HEK293T (cell line): ENCODE measurements around the gene PAX2.

ENCODE experiments used
- ARNT ChIP-seq: fragments of 450-650 bp; IDR thresholded peaks from 2 replicates; pipeline ENCODE4 v1.6.1; 2017; ENCODE audit warnings: mild to moderate bottlenecking
- ELF4 ChIP-seq: fragments of 450-650 bp; IDR thresholded peaks from 2 replicates; pipeline ENCODE4 v1.6.1; 2017; ENCODE audit warnings: antibody characterized with exemption
- FOXA1 ChIP-seq: fragments of 450-650 bp; IDR thresholded peaks from 2 replicates; pipeline ENCODE4 v1.6.1; 2016; ENCODE audit warnings: mild to moderate bottlenecking
- FOXM1 ChIP-seq: fragments of 450-650 bp; IDR thresholded peaks from 2 replicates; pipeline ENCODE4 v1.6.1; 2017; ENCODE audit warnings: mild to moderate bottlenecking, borderline replicate concordance
- HDGF ChIP-seq: fragments of 450-650 bp; IDR thresholded peaks from 2 replicates; pipeline ENCODE4 v1.6.1; 2017; ENCODE audit warnings: antibody characterized with exemption, borderline replicate concordance
- LEF1 ChIP-seq: fragments of 450-650 bp; IDR thresholded peaks from 2 replicates; pipeline ENCODE4 v1.6.1; 2017; ENCODE audit warnings: mild to moderate bottlenecking, borderline replicate concordance
- NFRKB ChIP-seq: fragments of 450-650 bp; IDR thresholded peaks from 2 replicates; pipeline ENCODE4 v1.6.1; 2016; ENCODE audit warnings: mild to moderate bottlenecking, moderate library complexity
- PKNOX1 ChIP-seq: fragments of 450-650 bp; IDR thresholded peaks from 2 replicates; pipeline ENCODE4 v1.6.1; 2016
- SUZ12 ChIP-seq: fragments of 450-650 bp; IDR thresholded peaks from 2 replicates; pipeline ENCODE4 v1.6.1; 2016; ENCODE audit warnings: mild to moderate bottlenecking
- ZNF384 ChIP-seq: fragments of 450-650 bp; IDR thresholded peaks from 2 replicates; pipeline ENCODE4 v1.6.1; 2016

DNA sequence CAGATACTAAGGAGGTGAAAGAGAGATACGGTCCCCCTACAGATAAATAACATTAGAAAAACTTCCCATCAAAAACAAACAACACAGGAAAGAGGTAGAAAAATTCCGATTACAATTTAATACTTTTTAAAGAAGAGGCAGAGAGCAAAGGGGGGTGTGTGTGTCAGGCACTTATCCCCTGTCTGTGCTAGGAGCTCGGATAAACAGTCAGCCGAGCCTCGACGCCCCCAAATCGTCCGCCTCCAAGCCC is 3.6 kb downstream of the PAX2 start:
- TF ChIP-seq SUZ12 (no peak), HDGF (no peak), FOXA1 (no peak), ARNT (no peak), ELF4 (no peak), FOXM1 (no peak), NFRKB (no peak), LEF1 (no peak), ZNF384 (no peak), PKNOX1 (no peak)
